ENCODE results near the gene CENPM.

The CENPM gene

GRCh38 chr22:41892721-41893120 lies 54.2 kb downstream of the CENPM start:
- DNase-seq: no peak

GRCh38 chr22:41891407-41891806 lies 55.5 kb downstream of the CENPM start:
- DNase-seq: no peak
